B cell (primary cell): Measurements from ENCODE around the gene SEMA4D. TPM values are rescaled to one million over a fixed set of nuclear protein-coding genes. Genes with fewer than 3 reads are reported as not detected.

Source experiments
- ATAC-seq: fragments of 200-7000 bp; cut with Tn5 transposase; one replicate; pipeline ENCODE4 v1.10.0; 2021; ENCODE audit warnings: low read depth, mild to moderate bottlenecking, moderate number of reproducible peaks, moderate library complexity
- CTCF ChIA-PET: fragments of 350-600 bp; sonication (Branson Sonifier 250); formaldehyde crosslinking; loops from one replicate; lab custom pipeline; 2021; ENCODE audit warnings: antibody characterized with exemption, inconsistent platforms; lab: Charles Lee
- POLR2A ChIA-PET: fragments of 350-600 bp; sonication (Branson Sonifier 250); formaldehyde crosslinking; loops from one replicate; lab custom pipeline; 2021; ENCODE audit warnings: antibody characterized with exemption; lab: Charles Lee
- DNase-seq: peaks from one replicate; pipeline ENCODE4 v3.0.0; 2013
- H2AFZ ChIP-seq: 2 replicates; pipeline ENCODE4 v1.6.1; 2012; ENCODE audit warnings: mild to moderate bottlenecking, low read depth, low read length; ENCODE audit not compliant: insufficient read depth, poor library complexity, severe bottlenecking
- H3K27ac ChIP-seq, 2 donors: 1 replicate in 1 of 2; 2 replicates in 1 of 2; pipeline ENCODE4 v1.5.1; 2012 to 2013; ENCODE audit warnings: low read length in 2 of 2, mild to moderate bottlenecking in 2 of 2, moderate library complexity in 1 of 2
- H3K27me3 ChIP-seq, 4 experiments: fragments of 200-600 bp in 1 of 4; sonication (generic) in 1 of 4; replicated peaks in 1 of 4; 1 replicate in 2 of 4; 2 replicates in 2 of 4; pipeline versions ENCODE4 v1.6.1 to v1.7.0; 2013 to 2016; ENCODE audit warnings: low read length in 3 of 4, mild to moderate bottlenecking in 2 of 4, mixed read lengths in 1 of 4, moderate library complexity in 1 of 4; ENCODE audit not compliant: insufficient read depth in 4 of 4, control insufficient read depth in 3 of 4; ENCODE audit errors: control extremely low read depth in 1 of 4
- H3K36me3 ChIP-seq, 2 experiments: replicated peaks in 1 of 2; 1 replicate in 1 of 2; 2 replicates in 1 of 2; pipeline versions ENCODE4 v1.6.1 to v1.7.1; 2013; ENCODE audit warnings: low read length in 1 of 2; ENCODE audit not compliant: insufficient read depth in 2 of 2, control insufficient read depth in 1 of 2; ENCODE audit errors: control extremely low read depth in 1 of 2, extremely low read depth in 1 of 2
- H3K4me1 ChIP-seq, 2 donors: fragments of 200-600 bp in 1 of 2; sonication (generic) in 1 of 2; 1 replicate in 1 of 2; 2 replicates in 1 of 2; pipeline versions ENCODE4 v1.5.1 to v1.6.1; 2013 to 2017; ENCODE audit warnings: low read length in 2 of 2; ENCODE audit not compliant: control insufficient read depth in 2 of 2, insufficient read depth in 2 of 2
- H3K4me2 ChIP-seq: replicated peaks from 2 replicates; pipeline ENCODE3; 2012; ENCODE audit warnings: mild to moderate bottlenecking, low read depth, low read length; ENCODE audit not compliant: poor library complexity, severe bottlenecking
- H3K4me3 ChIP-seq, 5 experiments: fragments of 200-600 bp in 1 of 5; sonication (generic) in 1 of 5; 1 replicate in 3 of 5; 2 replicates in 2 of 5; pipeline versions ENCODE4 v1.5.1 to v1.7.0; 2011 to 2016; ENCODE audit warnings: low read length in 4 of 5, mild to moderate bottlenecking in 4 of 5, low read depth in 2 of 5, control low read depth in 1 of 5, moderate library complexity in 1 of 5; ENCODE audit not compliant: insufficient read depth in 1 of 5; ENCODE audit errors: control extremely low read depth in 1 of 5, extremely low read depth in 1 of 5
- H3K79me2 ChIP-seq: fragments of 200-600 bp; sonication (generic); one replicate; pipeline ENCODE4 v1.6.0; 2016; ENCODE audit warnings: low read length; ENCODE audit not compliant: control insufficient read depth, insufficient read depth
- H3K9ac ChIP-seq: fragments of 200-600 bp; sonication (generic); 2 replicates; pipeline ENCODE4 v1.6.1; 2017; ENCODE audit warnings: mild to moderate bottlenecking, low read length, moderate library complexity
- H3K9me3 ChIP-seq, 3 donors: one replicate each; pipeline versions ENCODE4 v1.6.1 to v1.7.1; 2013; ENCODE audit warnings: low read length in 2 of 3; ENCODE audit not compliant: control insufficient read depth in 2 of 3, insufficient read depth in 1 of 3; ENCODE audit errors: control extremely low read depth in 1 of 3
- H4K20me1 ChIP-seq: 2 replicates; pipeline ENCODE4 v1.6.0; 2012; ENCODE audit warnings: mild to moderate bottlenecking, low read length; ENCODE audit not compliant: insufficient read depth, control insufficient read depth, poor library complexity, severe bottlenecking
- H3K27ac Mint-ChIP-seq: one replicate; pipeline ENCODE4 v1.8.0; 2021; ENCODE audit warnings: mixed read lengths
- H3K27me3 Mint-ChIP-seq: one replicate; pipeline ENCODE4 v1.8.0; 2021; ENCODE audit warnings: mixed read lengths
- H3K4me1 Mint-ChIP-seq: one replicate; pipeline ENCODE4 v1.8.0; 2021; ENCODE audit warnings: mixed read lengths
- H3K4me3 Mint-ChIP-seq: one replicate; pipeline ENCODE4 v1.8.0; 2021; ENCODE audit warnings: mixed read lengths
- H3K9me3 Mint-ChIP-seq: one replicate; pipeline ENCODE4 v1.8.0; 2022; ENCODE audit warnings: mixed read lengths; ENCODE audit not compliant: insufficient read depth
- EZH2 ChIP-seq: IDR thresholded peaks from 2 replicates; pipeline ENCODE4 v1.6.1; 2012; ENCODE audit warnings: borderline replicate concordance, low read depth, mild to moderate bottlenecking, moderate library complexity, low read length; ENCODE audit not compliant: insufficient read depth, poor library complexity, severe bottlenecking
- WGBS: methylation state at CpG from one replicate; pipeline ENCODE4 v1.1.5; 2013; ENCODE audit warnings: missing lambda C conversion rate; ENCODE audit not compliant: insufficient coverage; 5-methylcytosine and 5-hydroxymethylcytosine counted together
- intact Hi-C: fragments of 100-400 bp; cut with micrococcal nuclease; formaldehyde crosslinking; loops from one replicate; pipeline ENCODE4 v1.10.0; 2022
- polyA plus RNA-seq: library from polyadenylated mRNA; depleted of rRNA; stranded (reverse); fragments of >200 nt; gene quantifications from 2 replicates; pipeline ENCODE4 v1.2.3, GENCODE V29; 2012
- total RNA-seq, 2 donors: library from RNA; stranded (reverse); fragments of 120-200 nt in 1 of 2; gene quantifications; 1 replicate in 1 of 2; 2 replicates in 1 of 2; pipeline versions ENCODE4 v1.2.3 to v1.2.4, GENCODE V29; 2013 to 2022
- TF ChIP-seq, protein P1 (sequence below): fragments of 200-600 bp; IDR thresholded peaks from one replicate; pipeline ENCODE4 v1.8.0; 2022; ENCODE audit warnings: antibody characterized with exemption, mild to moderate bottlenecking

SEMA4D gene
- total and polyA plus RNA-seq, 2 donors (not counting 1 experiment from before 2014, with no cell fraction given) = 53.6 to 231 TPM

DNA sequence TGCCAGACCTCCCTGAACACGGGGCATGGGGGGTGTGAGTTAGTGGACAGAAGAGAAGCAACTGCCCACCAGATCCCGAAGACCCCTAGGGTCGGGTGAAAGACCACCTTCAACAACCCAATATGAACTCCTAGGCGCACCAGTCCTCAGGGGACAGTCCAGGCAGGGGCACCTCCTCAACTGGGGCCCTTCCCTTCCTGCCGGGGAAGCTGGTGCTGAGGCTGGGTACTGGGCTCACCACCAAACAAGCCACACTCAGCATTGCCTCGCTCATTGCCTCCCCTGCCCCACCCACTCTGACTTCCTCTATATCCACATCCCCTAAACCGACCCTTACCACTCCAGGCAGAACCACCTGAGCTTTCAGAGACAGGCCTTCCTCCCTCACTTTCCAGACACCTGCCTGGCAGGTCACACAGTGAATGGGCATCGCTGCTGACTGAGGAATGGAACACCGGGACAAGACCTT, 42.5 kb downstream of the SEMA4D start:
- ATAC-seq (peak; percentile 53), DNase-seq (peak; percentile 44)
- Mint-ChIP-seq H3K27me3 (no peaks in the 10 kb centered on the region), H3K9me3 (no peaks in the 10 kb centered on the region), H3K4me3 (no peak overlapping the region), H3K4me1 (peaks cover 65% of the 10 kb centered on the region), H3K27ac (peak overlapping the region; percentile 83)
- CTCF ChIA-PET = interaction anchor here (0.6 to 1.3 kb wide), 2 partner anchors 24 to 95 kb away, joined by 3 read pairs; no protein-coding TSS in a partner anchor
- Histone ChIP-seq H2AFZ (no peak overlapping the region), H3K4me2 (peak overlapping the region; percentile 59), H4K20me1 (peaks cover 79% of the 10 kb centered on the region), H3K79me2 (peaks cover 86% of the 10 kb centered on the region), H3K27ac (peak overlapping the region in 1 of 2 donors; percentile 69), H3K9me3 (no peaks in the 10 kb centered on the region), H3K4me1 (peaks cover 42 to 52% of the 10 kb centered on the region in 2 donors), H3K4me3 (peak overlapping the region in 1 of 5 experiments; percentile 4), H3K9ac (no peak overlapping the region), H3K27me3 (no peaks in the 10 kb centered on the region), H3K36me3 (peaks cover 2 to 46% of the 10 kb centered on the region in 2 experiments)
- 42% methylated on average over 7 of the region's 9 CpGs for WGBS
- intact Hi-C loops = no loop called here
- POLR2A ChIA-PET = no interaction called here
- TF ChIP-seq, protein P1, sequence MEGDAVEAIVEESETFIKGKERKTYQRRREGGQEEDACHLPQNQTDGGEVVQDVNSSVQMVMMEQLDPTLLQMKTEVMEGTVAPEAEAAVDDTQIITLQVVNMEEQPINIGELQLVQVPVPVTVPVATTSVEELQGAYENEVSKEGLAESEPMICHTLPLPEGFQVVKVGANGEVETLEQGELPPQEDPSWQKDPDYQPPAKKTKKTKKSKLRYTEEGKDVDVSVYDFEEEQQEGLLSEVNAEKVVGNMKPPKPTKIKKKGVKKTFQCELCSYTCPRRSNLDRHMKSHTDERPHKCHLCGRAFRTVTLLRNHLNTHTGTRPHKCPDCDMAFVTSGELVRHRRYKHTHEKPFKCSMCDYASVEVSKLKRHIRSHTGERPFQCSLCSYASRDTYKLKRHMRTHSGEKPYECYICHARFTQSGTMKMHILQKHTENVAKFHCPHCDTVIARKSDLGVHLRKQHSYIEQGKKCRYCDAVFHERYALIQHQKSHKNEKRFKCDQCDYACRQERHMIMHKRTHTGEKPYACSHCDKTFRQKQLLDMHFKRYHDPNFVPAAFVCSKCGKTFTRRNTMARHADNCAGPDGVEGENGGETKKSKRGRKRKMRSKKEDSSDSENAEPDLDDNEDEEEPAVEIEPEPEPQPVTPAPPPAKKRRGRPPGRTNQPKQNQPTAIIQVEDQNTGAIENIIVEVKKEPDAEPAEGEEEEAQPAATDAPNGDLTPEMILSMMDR = no peak
- no peak for TF ChIP-seq EZH2

DNA sequence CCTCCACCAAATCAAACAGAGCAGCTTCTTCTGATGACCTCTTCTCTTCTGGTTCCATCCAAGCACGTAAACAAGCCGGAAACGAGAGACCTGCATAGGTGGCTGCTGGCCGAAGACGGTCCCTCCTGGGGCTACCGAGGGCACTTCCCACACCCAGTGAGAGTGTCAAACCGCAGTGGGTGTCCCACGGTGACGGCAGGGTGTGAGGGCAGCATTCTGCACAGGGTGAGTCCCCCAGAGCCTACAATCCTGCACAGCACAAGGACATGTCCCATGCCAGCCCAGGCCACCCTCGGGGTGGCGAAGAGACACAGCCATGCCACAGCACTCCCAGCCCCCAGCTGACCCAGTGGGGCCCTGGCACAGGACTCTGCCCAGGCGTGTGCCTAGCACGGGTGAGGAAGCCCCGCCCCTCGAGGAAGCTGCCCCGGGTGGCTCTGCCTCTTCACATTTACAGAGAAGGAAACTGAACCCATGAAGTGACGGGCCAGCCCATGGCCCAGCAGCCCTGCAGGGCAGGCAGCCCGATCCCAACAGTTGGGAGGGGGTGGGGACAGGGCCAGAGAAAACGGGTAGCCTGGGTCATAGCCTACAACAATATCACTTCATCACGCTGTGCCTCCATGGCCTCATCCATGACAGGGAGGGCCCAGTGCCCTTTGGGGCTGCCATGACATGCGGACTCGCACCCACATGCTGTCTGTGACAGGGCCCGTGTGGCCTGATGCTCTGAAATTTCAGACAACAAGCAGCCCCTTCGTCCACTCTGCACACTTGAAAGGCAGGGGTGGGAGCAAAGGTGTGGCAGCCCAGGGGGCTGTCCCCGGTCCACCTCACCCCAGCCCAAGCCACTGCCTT, 43.2 kb downstream of the SEMA4D start:
- H3K36me3 ChIP-seq = peaks cover 2 to 43% of the 10 kb centered on the region in 2 experiments
- DNase-seq = no peak
- Mint-ChIP-seq H3K4me1 (peaks cover 62% of the 10 kb centered on the region), H3K9me3 (no peaks in the 10 kb centered on the region), H3K4me3 (no peak overlapping the region), H3K27me3 (no peaks in the 10 kb centered on the region), H3K27ac (peak overlapping the region; percentile 83)
- POLR2A ChIA-PET = no interaction called here
- H3K4me1 ChIP-seq = peaks cover 37 to 52% of the 10 kb centered on the region in 2 donors
- intact Hi-C loops = no loop called here
- no peak for TF ChIP-seq EZH2
- TF ChIP-seq, protein P1 = no peak
- H3K27me3 ChIP-seq = no peaks in the 10 kb centered on the region
- H2AFZ ChIP-seq = no peak overlapping the region
- peak overlapping the region; percentile 59 for H3K4me2 ChIP-seq
- peaks cover 86% of the 10 kb centered on the region for H3K79me2 ChIP-seq
- CTCF ChIA-PET = interaction anchor here (1.3 kb wide), 1 partner anchor 96 kb away, joined by 3 read pairs; no protein-coding TSS in a partner anchor
- ATAC-seq = no peak
- no peaks in the 10 kb centered on the region for H3K9me3 ChIP-seq
- H4K20me1 ChIP-seq = peaks cover 78% of the 10 kb centered on the region
- peak overlapping the region; percentile 12 to 69 for H3K27ac ChIP-seq
- peak overlapping the region in 1 of 5 experiments; percentile 4 for H3K4me3 ChIP-seq
- WGBS = 88% methylated on average over 20 of the region's 25 CpGs
- H3K9ac ChIP-seq = no peak overlapping the region
